OCI-LY1 (cell line): ENCODE data around the gene LIN54.

ENCODE experiments used
- H2AFZ ChIP-seq: fragments of 200-600 bp; sonication (generic), shearing (Covaris generic); 2 replicates; pipeline ENCODE4 v1.6.0; 2014; ENCODE audit warnings: antibody characterized with exemption, mild to moderate bottlenecking, low read length
- H3F3A ChIP-seq: fragments of 200-600 bp; sonication (generic), shearing (Covaris generic); 2 replicates; pipeline ENCODE4 v1.6.0; 2014; ENCODE audit warnings: mild to moderate bottlenecking, antibody characterized with exemption, low read length, moderate library complexity; ENCODE audit not compliant: insufficient read depth
- H3K27ac ChIP-seq: fragments of 200-600 bp; sonication (generic); 2 replicates; pipeline ENCODE4 v1.5.1; 2014; ENCODE audit warnings: low read length, mixed run types, mild to moderate bottlenecking, low read depth; ENCODE audit not compliant: poor library complexity, severe bottlenecking
- H3K27me3 ChIP-seq: fragments of 200-600 bp; sonication (generic); 2 replicates; pipeline ENCODE4 v1.6.0; 2014; ENCODE audit warnings: antibody characterized with exemption, mild to moderate bottlenecking, low read length, moderate library complexity; ENCODE audit not compliant: insufficient read depth
- H3K36me3 ChIP-seq: fragments of 200-600 bp; sonication (generic); 2 replicates; pipeline ENCODE4 v1.6.1; 2014; ENCODE audit warnings: mild to moderate bottlenecking, antibody characterized with exemption, low read length, moderate library complexity, mixed read lengths; ENCODE audit not compliant: insufficient read depth
- H3K4me1 ChIP-seq: fragments of 200-600 bp; sonication (generic); 2 replicates; pipeline ENCODE4 v1.5.1; 2014; ENCODE audit warnings: mild to moderate bottlenecking, low read length, moderate library complexity; ENCODE audit not compliant: insufficient read depth, severe bottlenecking
- H3K4me2 ChIP-seq: fragments of 200-600 bp; sonication (generic), shearing (Covaris generic); 2 replicates; pipeline ENCODE4 v1.6.1; 2014; ENCODE audit warnings: low read length
- H3K4me3 ChIP-seq: fragments of 200-600 bp; sonication (generic); 2 replicates; pipeline ENCODE4 v1.5.1; 2014; ENCODE audit warnings: low read length, low read depth, mild to moderate bottlenecking, mixed read lengths; ENCODE audit not compliant: poor library complexity, severe bottlenecking
- H3K79me2 ChIP-seq: fragments of 200-600 bp; shearing (Covaris generic); 2 replicates; pipeline ENCODE4 v1.6.1; 2016; ENCODE audit warnings: mixed run types, low read length, mixed read lengths; ENCODE audit not compliant: insufficient read depth
- H3K9ac ChIP-seq: fragments of 200-600 bp; sonication (generic), shearing (Covaris generic); 2 replicates; pipeline ENCODE4 v1.6.1; 2014; ENCODE audit warnings: mild to moderate bottlenecking, low read length, mixed read lengths
- H3K9me2 ChIP-seq: fragments of 200-600 bp; sonication (generic), shearing (Covaris generic); 2 replicates; pipeline ENCODE4 v1.6.1; 2014; ENCODE audit warnings: low read depth, mild to moderate bottlenecking, low read length, mixed read lengths
- H3K9me3 ChIP-seq: fragments of 200-600 bp; shearing (Covaris generic); 2 replicates; pipeline ENCODE4 v1.6.1; 2014; ENCODE audit warnings: low read length, mixed read lengths
- H4K20me1 ChIP-seq: fragments of 200-600 bp; sonication (generic), shearing (Covaris generic); 2 replicates; pipeline ENCODE4 v1.6.0; 2016; ENCODE audit warnings: mild to moderate bottlenecking, low read length; ENCODE audit not compliant: insufficient read depth
- CTCF ChIP-seq: fragments of 200-600 bp; sonication (generic), shearing (Covaris generic); IDR thresholded peaks from 2 replicates; pipeline ENCODE4 v1.5.1; 2017; ENCODE audit warnings: mild to moderate bottlenecking, antibody characterized with exemption, low read length, moderate library complexity, mixed read lengths
- EZH2 ChIP-seq: fragments of 200-600 bp; sonication (generic), shearing (Covaris generic); IDR thresholded peaks from 2 replicates; pipeline ENCODE4 v1.8.0; 2017; ENCODE audit warnings: borderline replicate concordance, mixed run types, mild to moderate bottlenecking, antibody characterized with exemption, low read length, moderate library complexity, mixed read lengths

The LIN54 gene

DNA sequence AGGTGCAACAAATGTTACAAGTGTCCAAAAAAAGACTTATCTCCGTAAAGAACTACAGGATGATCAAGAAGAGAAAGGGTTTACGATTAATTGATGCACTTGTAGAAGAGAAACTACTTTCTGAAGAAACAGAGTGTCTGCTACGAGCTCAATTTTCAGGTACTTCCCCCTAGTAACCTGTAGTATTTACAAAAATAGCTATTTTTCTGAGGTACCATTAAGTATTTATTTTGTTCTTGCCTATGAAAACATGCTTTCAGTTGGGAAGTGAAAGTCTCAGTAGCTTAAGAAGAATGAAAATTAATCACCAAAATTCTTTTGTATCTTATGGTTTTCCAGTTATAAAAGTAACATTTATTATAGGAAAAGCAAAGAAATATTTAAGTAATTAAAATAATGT is 104.2 kb downstream of the LIN54 start:
- H3K9me3 ChIP-seq: no peaks in the 10 kb centered on the region
- peaks cover 4% of the 10 kb centered on the region; the same call in 1 of the 2 replicates for H3F3A ChIP-seq
- no peak overlapping the region for H3K4me3 ChIP-seq
- H3K9me2 ChIP-seq: no peaks in the 10 kb centered on the region
- H3K36me3 ChIP-seq: peaks cover 20% of the 10 kb centered on the region
- no peak overlapping the region for H2AFZ ChIP-seq
- no peak for TF ChIP-seq CTCF
- no peak for TF ChIP-seq EZH2
- H3K27ac ChIP-seq: no peak overlapping the region
- H3K27me3 ChIP-seq: no peaks in the 10 kb centered on the region
- no peak overlapping the region for H3K4me2 ChIP-seq
- H3K79me2 ChIP-seq: peaks cover 9% of the 10 kb centered on the region
- H3K4me1 ChIP-seq: peaks cover 30% of the 10 kb centered on the region
- no peaks in the 10 kb centered on the region for H4K20me1 ChIP-seq
- no peak overlapping the region for H3K9ac ChIP-seq

DNA sequence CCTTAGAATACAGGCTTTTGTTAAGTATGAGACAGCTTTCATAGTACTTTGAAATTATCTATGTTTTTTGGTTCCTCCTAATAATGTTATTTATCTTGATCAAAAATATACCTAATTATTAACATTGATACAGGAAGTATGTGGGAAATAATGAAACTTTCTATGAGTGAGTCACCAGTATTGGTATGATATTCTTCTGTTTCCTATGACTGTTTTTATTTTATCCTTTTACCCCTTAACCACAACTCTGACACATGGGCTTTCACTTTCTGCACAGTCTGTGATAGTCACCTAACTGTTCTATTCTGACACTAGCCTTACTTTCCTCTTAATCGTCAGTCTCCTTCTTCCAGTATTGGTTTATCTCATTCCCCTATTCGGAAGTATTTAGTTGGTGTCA is 105.4 kb downstream of the LIN54 start:
- Histone ChIP-seq H4K20me1 (no peaks in the 10 kb centered on the region), H3K4me2 (no peak overlapping the region), H3K4me3 (no peak overlapping the region), H3K9me3 (no peaks in the 10 kb centered on the region), H3K36me3 (peaks cover 15% of the 10 kb centered on the region), H2AFZ (no peak overlapping the region), H3K9ac (no peak overlapping the region), H3K27me3 (no peaks in the 10 kb centered on the region), H3F3A (peaks cover 4% of the 10 kb centered on the region; the same call in 1 of the 2 replicates), H3K4me1 (peaks cover 33% of the 10 kb centered on the region), H3K9me2 (no peaks in the 10 kb centered on the region), H3K27ac (no peak overlapping the region), H3K79me2 (peaks cover 13% of the 10 kb centered on the region)
- TF ChIP-seq CTCF (no peak), EZH2 (no peak)

DNA sequence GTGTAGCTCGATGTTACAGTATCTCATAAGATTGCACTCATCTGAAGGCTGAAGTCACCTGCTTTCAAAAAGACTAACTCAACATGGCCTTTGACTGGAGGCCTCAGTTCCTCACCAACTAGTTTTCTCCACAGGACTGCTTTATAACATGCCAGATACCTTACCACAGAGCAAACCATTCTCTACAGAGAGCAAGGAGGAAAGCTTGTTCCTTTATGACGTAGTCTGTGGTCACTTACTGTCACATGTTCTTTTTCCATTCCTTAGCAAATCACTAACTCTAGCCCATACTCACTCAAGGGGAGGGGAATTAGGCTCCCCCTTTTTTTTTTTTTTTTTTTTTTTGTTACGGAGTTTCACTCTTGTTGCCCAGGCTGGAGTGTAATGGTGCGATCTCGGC is 106.9 kb downstream of the LIN54 start:
- H3K4me1 ChIP-seq: peaks cover 37% of the 10 kb centered on the region
- H3K9me2 ChIP-seq: no peaks in the 10 kb centered on the region
- no peak overlapping the region for H3K27ac ChIP-seq
- H3K4me2 ChIP-seq: no peak overlapping the region
- peaks cover 18% of the 10 kb centered on the region for H3K36me3 ChIP-seq
- peaks cover 26% of the 10 kb centered on the region for H3K79me2 ChIP-seq
- TF ChIP-seq CTCF (no peak), EZH2 (no peak)
- no peaks in the 10 kb centered on the region for H3K27me3 ChIP-seq
- H3K4me3 ChIP-seq: no peak overlapping the region
- H4K20me1 ChIP-seq: no peaks in the 10 kb centered on the region
- no peak overlapping the region for H3K9ac ChIP-seq
- peaks cover 4% of the 10 kb centered on the region; the same call in 1 of the 2 replicates for H3F3A ChIP-seq
- no peaks in the 10 kb centered on the region for H3K9me3 ChIP-seq
- H2AFZ ChIP-seq: no peak overlapping the region
